Keratinocyte (primary cell): ENCODE results near the gene LAMA3. TPM values are rescaled to one million over a fixed set of nuclear protein-coding genes. Genes with fewer than 3 reads are reported as not detected.

Experiments
- DNase-seq: peaks from one replicate; pipeline ENCODE4 v3.0.0-alpha.2; 2011; ENCODE audit warnings: low read depth, missing footprints, low spot score
- FAIRE-seq: peaks from 2 replicates; lab custom pipeline; 2011; peaks lifted over from hg19 to GRCh38; lab: Jason Lieb, UNC
- H2AFZ ChIP-seq: 2 replicates; pipeline ENCODE4 v1.6.0; 2012; ENCODE audit warnings: low read length, control low read depth, inconsistent platforms; ENCODE audit not compliant: control insufficient read depth
- H3K27ac ChIP-seq: 2 replicates; pipeline ENCODE4 v1.5.1; 2011; ENCODE audit warnings: low read length; ENCODE audit not compliant: control insufficient read depth, insufficient read depth
- H3K27me3 ChIP-seq: 3 replicates; pipeline ENCODE4 v1.6.0; 2011; ENCODE audit warnings: low read length; ENCODE audit not compliant: control insufficient read depth, insufficient read depth; ENCODE audit errors: extremely low read depth
- H3K36me3 ChIP-seq, 2 experiments: 2 replicates in 1 of 2; 3 replicates in 1 of 2; pipeline ENCODE4 v1.5.1; 2011; ENCODE audit warnings: low read length in 2 of 2, mild to moderate bottlenecking in 1 of 2; ENCODE audit not compliant: control insufficient read depth in 2 of 2, insufficient read depth in 2 of 2; ENCODE audit errors: extremely low read depth in 1 of 2
- H3K4me1 ChIP-seq: 3 replicates; pipeline ENCODE4 v1.5.1; 2011; ENCODE audit warnings: low read length; ENCODE audit not compliant: control insufficient read depth, insufficient read depth; ENCODE audit errors: extremely low read depth
- H3K4me2 ChIP-seq: 3 replicates; pipeline ENCODE4 v1.6.0; 2011; ENCODE audit warnings: low read depth, low read length; ENCODE audit not compliant: control insufficient read depth, insufficient read depth; ENCODE audit errors: extremely low read depth
- H3K4me3 ChIP-seq, 3 experiments: fragments of 200-600 bp in 1 of 3; sonication (generic) in 1 of 3; 2 replicates in 2 of 3; 3 replicates in 1 of 3; pipeline ENCODE4 v1.5.1; 2011 to 2016; ENCODE audit warnings: low read length in 3 of 3, mild to moderate bottlenecking in 3 of 3, control low read depth in 2 of 3, inconsistent platforms in 1 of 3, low read depth in 1 of 3, mixed read lengths in 1 of 3, mixed run types in 1 of 3, moderate library complexity in 1 of 3; ENCODE audit not compliant: control insufficient read depth in 2 of 3, insufficient read depth in 2 of 3; ENCODE audit errors: extremely low read depth in 1 of 3
- H3K79me2 ChIP-seq: 2 replicates; pipeline ENCODE4 v1.6.0; 2012; ENCODE audit warnings: low read length; ENCODE audit not compliant: control insufficient read depth, insufficient read depth
- H3K9ac ChIP-seq: 3 replicates; pipeline ENCODE4 v1.6.0; 2011; ENCODE audit warnings: low read length; ENCODE audit not compliant: control insufficient read depth, insufficient read depth; ENCODE audit errors: extremely low read depth
- H3K9me1 ChIP-seq: 3 replicates; pipeline ENCODE4 v1.6.0; 2011; ENCODE audit warnings: low read length; ENCODE audit not compliant: control insufficient read depth, insufficient read depth; ENCODE audit errors: extremely low read depth
- H3K9me3 ChIP-seq: 2 replicates; pipeline ENCODE4 v1.5.1; 2012; ENCODE audit warnings: low read depth, low read length; ENCODE audit not compliant: control insufficient read depth
- H4K20me1 ChIP-seq: 3 replicates; pipeline ENCODE4 v1.6.0; 2011; ENCODE audit warnings: low read length; ENCODE audit not compliant: control insufficient read depth, insufficient read depth; ENCODE audit errors: extremely low read depth
- CTCF ChIP-seq, 3 experiments: IDR thresholded peaks in 1 of 3; conservative IDR thresholded peaks in 1 of 3; optimal IDR thresholded peaks in 1 of 3; 2 replicates in 2 of 3; 3 replicates in 1 of 3; pipeline versions ENCODE3 to v1.5.1; 2011; ENCODE audit warnings: low read length in 3 of 3, mild to moderate bottlenecking in 3 of 3, moderate library complexity in 2 of 3, control low read depth in 1 of 3, inconsistent platforms in 1 of 3; ENCODE audit not compliant: insufficient read depth in 2 of 3; ENCODE audit errors: extremely low read depth in 1 of 3
- EZH2 ChIP-seq: IDR thresholded peaks from one replicate; pipeline ENCODE4 v1.6.1; 2012; ENCODE audit warnings: inconsistent platforms, mild to moderate bottlenecking, low read length, moderate library complexity
- dilution Hi-C: fragments of 300-500 bp; cut with MboI; formaldehyde crosslinking; loops from one replicate; pipeline ENCODE4 v1.7.0; 2020; ENCODE audit warnings: low sequenced_read_pairs; ENCODE audit not compliant: extremely low pct_ligation_motif_present
- polyA plus RNA-seq, 5 experiments: library from polyadenylated mRNA; depleted of rRNA in 3 of 5; stranded (reverse) in 3 of 5; stranded (forward) in 1 of 5; unstranded in 1 of 5; fragments of >200 nt; gene quantifications; 1 replicate in 1 of 5; 2 replicates in 3 of 5; 3 replicates in 1 of 5; pipeline versions ENCODE4 v1.2.1 to v1.2.3, GENCODE V29; 2011 to 2012; ENCODE audit warnings: missing spikeins in 2 of 5, low read depth in 1 of 5, low replicate concordance in 1 of 5

Gene LAMA3
- polyA plus RNA-seq, 1 donor (not counting 4 experiments of a cell fraction or from before 2014, with no cell fraction given), result 1,944 TPM

DNA sequence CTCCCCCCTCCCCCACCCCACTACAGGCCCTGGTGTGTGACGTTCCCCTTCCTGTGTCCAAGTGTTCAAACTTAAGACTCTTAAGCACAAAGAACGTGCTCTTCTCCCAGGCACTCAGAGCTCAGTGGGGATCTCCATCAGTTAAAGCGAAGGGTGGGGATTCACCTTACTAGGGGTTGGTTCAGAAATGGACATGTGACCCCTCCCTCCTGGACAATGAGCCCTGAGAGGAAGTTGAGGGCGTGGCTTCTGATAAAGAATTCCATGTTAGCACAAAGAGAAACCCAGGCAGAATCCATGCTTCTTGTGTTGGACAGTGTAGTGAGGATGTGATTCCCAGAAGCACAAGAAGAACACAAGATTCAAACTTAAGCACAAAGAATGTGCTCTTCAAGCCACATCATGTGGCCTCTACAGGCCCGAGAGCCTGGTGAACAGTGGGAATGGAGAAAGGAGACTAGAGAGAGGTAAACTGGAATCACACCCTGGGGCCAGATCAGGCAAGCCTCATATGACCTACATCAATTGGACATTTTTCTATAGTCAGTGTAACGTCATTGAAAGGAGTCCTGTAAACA lies 247.2 kb downstream of the LAMA3 start:
- H2AFZ ChIP-seq, result no peak overlapping the region
- H3K79me2 ChIP-seq, result no peaks in the 10 kb centered on the region
- TF ChIP-seq EZH2, result no peak
- TF ChIP-seq CTCF (optimal IDR thresholded peaks at IDR 0.05 in 1 of 3, IDR thresholded peaks at IDR 0.05 in 1 of 3, conservative IDR thresholded peaks at IDR 0.05 in 1 of 3; ENCODE audit: extremely low read depth in 1 of 3, insufficient read depth in 2 of 3, low read length in 3 of 3), result no peak
- peaks cover 44 to 72% of the 10 kb centered on the region in 2 experiments for H3K36me3 ChIP-seq
- H3K4me2 ChIP-seq, result no peak overlapping the region
- no peak overlapping the region for H3K27ac ChIP-seq
- dilution Hi-C loops, result no loop called here
- no peaks in the 10 kb centered on the region for H3K27me3 ChIP-seq
- H3K9me3 ChIP-seq, result no peaks in the 10 kb centered on the region
- H3K4me3 ChIP-seq, result no peak overlapping the region
- H3K9ac ChIP-seq, result no peak overlapping the region
- H4K20me1 ChIP-seq, result peaks cover 10% of the 10 kb centered on the region
- H3K9me1 ChIP-seq, result no peaks in the 10 kb centered on the region
- no peaks in the 10 kb centered on the region for H3K4me1 ChIP-seq
- no peak for DNase-seq
- FAIRE-seq, result no peak

GRCh38 chr18:23938043-23938756 lies 248.9 kb downstream of the LAMA3 start:
- peaks cover 50 to 71% of the 10 kb centered on the region in 2 experiments for H3K36me3 ChIP-seq

More at GRCh38 chr18:23938043-23938756, 248.9 kb downstream of the LAMA3 start:
- Histone ChIP-seq H3K79me2 (no peaks in the 10 kb centered on the region), H3K27ac (no peak overlapping the region), H3K9me3 (no peaks in the 10 kb centered on the region), H3K4me1 (no peaks in the 10 kb centered on the region), H3K9me1 (no peaks in the 10 kb centered on the region), H4K20me1 (peaks cover 11% of the 10 kb centered on the region), H3K27me3 (no peaks in the 10 kb centered on the region), H3K4me3 (no peak overlapping the region), H3K9ac (no peak overlapping the region), H3K4me2 (no peak overlapping the region), H2AFZ (no peak overlapping the region)
- dilution Hi-C loops, result no loop called here
- FAIRE-seq (no peak), DNase-seq (no peak)
- TF ChIP-seq CTCF (optimal IDR thresholded peaks at IDR 0.05 in 1 of 3, IDR thresholded peaks at IDR 0.05 in 1 of 3, conservative IDR thresholded peaks at IDR 0.05 in 1 of 3; ENCODE audit: extremely low read depth in 1 of 3, insufficient read depth in 2 of 3, low read length in 3 of 3) (no peak), EZH2 (no peak)
